ENCODE measurements around the gene PLEK.

PLEK gene

GRCh38 chr2:68365087-68365486 lies at the start of gene PLEK:
PLEK (plus strand) TSS chr2:68365282; CDS start chr2:68365352, 70 bp downstream.
- no peak within 1 kb of the TSS for H3K4me3 ChIP-seq (ENCODE audit: low read length)

GRCh38 chr2:68316111-68316510 lies 49.0 kb upstream of the PLEK start:
- DNase-seq (ENCODE audit: low read depth): no peak
- TF ChIP-seq CTCF (IDR thresholded peaks at IDR 0.05; ENCODE audit: insufficient read depth, low read depth, low read length, missing control alignments): no peak
- no peak overlapping the region for H3K4me3 ChIP-seq (ENCODE audit: low read length)

More at GRCh38 chr2:68365087-68365486, at the start of gene PLEK:
- TF ChIP-seq CTCF (IDR thresholded peaks at IDR 0.05; ENCODE audit: insufficient read depth, low read depth, low read length, missing control alignments): no peak
- no peak for DNase-seq (ENCODE audit: low read depth)

GRCh38 chr2:68317971-68318913 lies 46.8 kb upstream of the PLEK start:
- DNase-seq (ENCODE audit: low read depth): no peak
- no peak overlapping the region for H3K4me3 ChIP-seq (ENCODE audit: low read length)
- no peak for TF ChIP-seq CTCF (IDR thresholded peaks at IDR 0.05; ENCODE audit: insufficient read depth, low read depth, low read length, missing control alignments)

GRCh38 chr2:68318914-68319397 lies 46.1 kb upstream of the PLEK start:
- TF ChIP-seq CTCF (IDR thresholded peaks at IDR 0.05; ENCODE audit: insufficient read depth, low read depth, low read length, missing control alignments): no peak
- H3K4me3 ChIP-seq (ENCODE audit: low read length): no peak overlapping the region
- DNase-seq (ENCODE audit: low read depth): no peak

GRCh38 chr2:68319398-68320117 lies 45.5 kb upstream of the PLEK start, which contains the start of gene CNRIP1:
CNRIP1 (minus strand) TSS chr2:68319949; CDS start chr2:68319400, 549 bp downstream.
- no peak for TF ChIP-seq CTCF (IDR thresholded peaks at IDR 0.05; ENCODE audit: insufficient read depth, low read depth, low read length, missing control alignments)
- H3K4me3 ChIP-seq (ENCODE audit: low read length): peak within 1 kb of the TSS; percentile 17
- peak; percentile 8 for DNase-seq (ENCODE audit: low read depth)

- TF ChIP-seq CTCF (IDR thresholded peaks at IDR 0.05; ENCODE audit: insufficient read depth, low read depth, low read length, missing control alignments): no peak
- no peak overlapping the region for H3K4me3 ChIP-seq (ENCODE audit: low read length)
- peak; percentile 59 for DNase-seq (ENCODE audit: low read depth)
Observed at GRCh38 chr2:68320118-68320641, 44.9 kb upstream of the PLEK start.

Data from epithelial cell of esophagus (primary cell).